GM19351 (cell line): ENCODE measurements around the gene PDYN.

Source experiments
- ATAC-seq: cut with Tn5 transposase; IDR thresholded peaks from one replicate; pipeline ENCODE4 v1.9.1; 2021; ENCODE audit warnings: mild to moderate bottlenecking, moderate library complexity; ENCODE audit not compliant: unreplicated experiment

Gene PDYN

GRCh38 chr20:1995531-1996310 lies 1.9 kb upstream of the PDYN start:
- no peak for ATAC-seq

- no peak for ATAC-seq
These were observed 769 bp upstream of the PDYN start for GRCh38 chr20:1994627-1995026.

GRCh38 chr20:1992359-1993110 lies 1.3 kb downstream of the PDYN start:
- no peak for ATAC-seq

GRCh38 chr20:1987826-1988225 lies 6.0 kb downstream of the PDYN start:
- no peak for ATAC-seq

GRCh38 chr20:1983301-1983700 lies 10.6 kb downstream of the PDYN start:
- no peak for ATAC-seq

DNA sequence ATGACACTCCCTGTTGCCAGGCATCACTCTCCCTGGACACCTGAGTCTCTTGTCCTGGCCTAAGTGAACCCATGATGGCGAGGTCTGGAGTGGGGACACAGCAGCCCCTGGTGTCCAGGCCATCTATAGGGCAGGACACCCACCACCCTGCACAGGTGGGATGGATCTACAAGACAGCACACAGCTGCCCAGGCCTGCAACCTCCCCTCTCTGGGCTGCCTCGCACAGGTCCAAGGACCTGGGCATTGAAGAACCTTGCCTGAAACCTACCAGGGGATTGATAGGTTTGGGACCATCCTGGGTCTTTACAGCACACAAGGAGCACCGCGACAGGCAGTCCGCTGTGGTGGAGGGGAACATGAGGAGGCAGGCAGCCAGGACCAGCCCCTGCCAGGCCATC lies 11.2 kb downstream of the PDYN start:
- no peak for ATAC-seq

- no peak for ATAC-seq
These were observed 14.6 kb downstream of the PDYN start for GRCh38 chr20:1979106-1979778.

DNA sequence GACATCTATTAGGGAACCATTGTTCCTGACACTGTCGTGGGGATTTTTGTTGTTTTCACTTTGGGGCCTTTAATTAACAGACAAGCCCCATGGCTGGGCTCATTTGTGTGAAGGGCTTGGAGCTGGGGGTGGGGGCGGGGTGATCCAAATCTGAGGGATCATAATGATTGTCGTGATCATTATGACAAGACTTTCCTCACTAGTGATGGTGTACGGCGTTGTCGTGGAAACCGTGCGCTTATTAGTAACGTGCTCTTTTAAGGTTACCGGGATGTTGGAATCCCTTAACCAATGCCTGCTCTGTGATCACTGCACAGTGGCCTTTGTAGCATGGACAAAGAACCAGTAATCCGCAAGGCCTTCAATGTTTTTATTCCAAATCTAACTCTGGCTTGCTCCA lies 18.6 kb downstream of the PDYN start:
- no peak for ATAC-seq

- no peak for ATAC-seq
These were observed 20.0 kb downstream of the PDYN start for GRCh38 chr20:1973601-1974440.

GRCh38 chr20:1971893-1972586 lies 21.8 kb downstream of the PDYN start:
- no peak for ATAC-seq

DNA sequence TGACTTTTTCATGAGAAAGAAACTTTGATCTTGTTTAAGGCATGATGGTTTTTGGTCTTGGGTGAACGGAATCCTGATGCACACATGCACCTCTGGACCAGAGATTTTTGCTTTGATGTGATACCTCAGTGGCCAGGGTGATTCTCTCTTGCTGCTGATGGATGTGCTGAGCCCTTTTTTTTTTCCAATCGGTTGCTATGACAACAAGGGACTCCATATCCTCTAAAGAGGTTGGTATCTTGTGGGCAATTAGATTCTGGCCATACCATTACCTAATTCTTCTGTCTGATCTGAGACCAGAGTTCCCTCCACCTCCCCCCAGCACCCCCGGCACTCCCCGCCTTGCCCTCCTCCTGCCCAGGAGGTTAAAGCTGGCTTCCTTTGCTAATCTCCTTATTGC lies 24.9 kb downstream of the PDYN start:
- no peak for ATAC-seq

GRCh38 chr20:1965520-1966351 lies 28.1 kb downstream of the PDYN start:
- ATAC-seq, result peak; percentile 71

- ATAC-seq, result no peak
These were observed 29.0 kb downstream of the PDYN start for GRCh38 chr20:1964659-1965405.

DNA sequence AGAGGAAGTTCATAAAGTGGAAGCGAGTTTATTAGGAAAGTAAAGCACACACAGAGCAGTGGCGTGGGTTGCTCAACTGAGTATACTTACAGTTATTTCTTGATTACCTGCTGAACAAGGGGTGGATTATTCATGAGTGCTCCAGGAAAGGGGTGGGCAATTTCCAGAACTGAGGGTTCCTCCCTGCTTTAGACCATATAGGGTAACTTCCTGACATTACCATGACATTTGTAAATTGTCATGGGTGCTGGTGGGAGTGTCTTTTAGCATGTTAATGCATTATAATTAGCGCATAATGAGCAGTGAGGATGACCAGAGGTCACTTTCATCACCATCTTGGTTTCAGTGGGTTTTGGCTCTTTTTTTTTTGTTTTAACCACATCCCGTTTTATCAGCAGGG lies 29.8 kb downstream of the PDYN start:
- no peak for ATAC-seq

GRCh38 chr20:1961374-1961773 lies 32.5 kb downstream of the PDYN start:
- no peak for ATAC-seq

DNA sequence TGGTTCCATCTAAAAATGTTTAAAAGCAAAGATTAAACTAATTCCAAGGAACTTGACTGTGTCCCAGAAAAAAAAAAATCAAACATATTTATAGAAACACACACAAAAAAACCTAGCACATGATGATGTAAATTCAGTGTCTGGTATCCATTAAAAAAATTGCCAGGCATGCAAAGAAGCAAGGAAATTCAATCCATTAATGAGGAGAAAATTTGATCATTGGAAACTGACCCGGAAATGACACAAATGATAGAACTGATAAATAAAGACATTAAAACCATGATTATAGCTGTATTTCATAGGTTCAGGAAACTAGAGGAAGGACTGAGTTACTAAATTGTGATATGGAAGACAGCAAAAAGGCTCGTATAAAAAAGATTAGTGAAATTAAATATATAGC lies 34.7 kb downstream of the PDYN start:
- no peak for ATAC-seq

GRCh38 chr20:1958426-1958825 lies 35.4 kb downstream of the PDYN start:
- ATAC-seq, result no peak

DNA sequence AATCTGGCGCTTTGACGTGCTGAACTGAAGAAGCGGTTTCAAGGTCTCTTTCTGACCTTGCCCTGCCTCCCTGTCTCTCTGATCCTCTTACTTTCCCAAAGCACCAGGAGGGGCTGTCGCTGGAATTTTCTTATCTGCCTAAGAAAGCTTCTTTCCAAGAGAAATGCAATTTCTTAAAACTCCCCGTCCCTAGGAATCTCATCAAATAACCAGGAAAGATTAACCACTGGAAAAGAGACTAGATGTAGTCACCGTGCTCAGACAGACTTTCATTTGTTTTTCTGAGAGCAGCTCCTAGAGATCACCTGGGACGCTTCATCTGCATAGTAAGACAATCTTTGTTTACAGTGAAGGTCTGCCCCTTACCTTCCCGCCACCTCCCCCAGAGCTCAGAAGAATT lies 38.6 kb downstream of the PDYN start:
- no peak for ATAC-seq

GRCh38 chr20:1953621-1954020 lies 40.2 kb downstream of the PDYN start:
- ATAC-seq, result no peak
